ENCODE data around the gene IQGAP1.

- TF ChIP-seq CTCF (IDR thresholded peaks at IDR 0.05) (no peak), POLR2A (IDR thresholded peaks at IDR 0.05) (no peak), EP300 (IDR thresholded peaks at IDR 0.05) (no peak)
These were observed 34.0 kb downstream of the IQGAP1 start for GRCh38 chr15:90422043-90422442.
